ENCODE measurements around the gene STRADB.

DNA sequence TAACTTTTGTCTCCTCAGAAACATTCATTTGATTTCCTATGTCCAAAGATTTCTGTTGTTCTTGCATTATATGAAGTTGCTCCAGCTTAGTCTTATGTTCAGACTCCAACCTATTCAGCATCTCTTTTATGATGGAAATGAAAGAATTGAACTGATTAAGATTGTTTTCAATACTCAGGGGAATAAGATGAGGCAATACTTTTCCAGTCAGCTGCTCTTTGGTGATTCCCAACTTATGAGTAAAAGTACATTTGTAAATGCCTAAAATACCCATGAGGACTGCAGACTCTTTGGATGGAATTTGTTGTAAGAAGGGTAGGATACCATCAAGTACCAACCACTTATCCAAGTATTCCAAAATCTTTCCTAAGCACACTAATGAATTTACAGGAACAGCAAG lies 40.1 kb upstream of the STRADB start:
- TF ChIP-seq, protein P1, sequence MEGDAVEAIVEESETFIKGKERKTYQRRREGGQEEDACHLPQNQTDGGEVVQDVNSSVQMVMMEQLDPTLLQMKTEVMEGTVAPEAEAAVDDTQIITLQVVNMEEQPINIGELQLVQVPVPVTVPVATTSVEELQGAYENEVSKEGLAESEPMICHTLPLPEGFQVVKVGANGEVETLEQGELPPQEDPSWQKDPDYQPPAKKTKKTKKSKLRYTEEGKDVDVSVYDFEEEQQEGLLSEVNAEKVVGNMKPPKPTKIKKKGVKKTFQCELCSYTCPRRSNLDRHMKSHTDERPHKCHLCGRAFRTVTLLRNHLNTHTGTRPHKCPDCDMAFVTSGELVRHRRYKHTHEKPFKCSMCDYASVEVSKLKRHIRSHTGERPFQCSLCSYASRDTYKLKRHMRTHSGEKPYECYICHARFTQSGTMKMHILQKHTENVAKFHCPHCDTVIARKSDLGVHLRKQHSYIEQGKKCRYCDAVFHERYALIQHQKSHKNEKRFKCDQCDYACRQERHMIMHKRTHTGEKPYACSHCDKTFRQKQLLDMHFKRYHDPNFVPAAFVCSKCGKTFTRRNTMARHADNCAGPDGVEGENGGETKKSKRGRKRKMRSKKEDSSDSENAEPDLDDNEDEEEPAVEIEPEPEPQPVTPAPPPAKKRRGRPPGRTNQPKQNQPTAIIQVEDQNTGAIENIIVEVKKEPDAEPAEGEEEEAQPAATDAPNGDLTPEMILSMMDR (IDR thresholded peaks at IDR 0.05; ENCODE audit: poor library complexity, severe bottlenecking): no peak
- TF ChIP-seq, protein P2, sequence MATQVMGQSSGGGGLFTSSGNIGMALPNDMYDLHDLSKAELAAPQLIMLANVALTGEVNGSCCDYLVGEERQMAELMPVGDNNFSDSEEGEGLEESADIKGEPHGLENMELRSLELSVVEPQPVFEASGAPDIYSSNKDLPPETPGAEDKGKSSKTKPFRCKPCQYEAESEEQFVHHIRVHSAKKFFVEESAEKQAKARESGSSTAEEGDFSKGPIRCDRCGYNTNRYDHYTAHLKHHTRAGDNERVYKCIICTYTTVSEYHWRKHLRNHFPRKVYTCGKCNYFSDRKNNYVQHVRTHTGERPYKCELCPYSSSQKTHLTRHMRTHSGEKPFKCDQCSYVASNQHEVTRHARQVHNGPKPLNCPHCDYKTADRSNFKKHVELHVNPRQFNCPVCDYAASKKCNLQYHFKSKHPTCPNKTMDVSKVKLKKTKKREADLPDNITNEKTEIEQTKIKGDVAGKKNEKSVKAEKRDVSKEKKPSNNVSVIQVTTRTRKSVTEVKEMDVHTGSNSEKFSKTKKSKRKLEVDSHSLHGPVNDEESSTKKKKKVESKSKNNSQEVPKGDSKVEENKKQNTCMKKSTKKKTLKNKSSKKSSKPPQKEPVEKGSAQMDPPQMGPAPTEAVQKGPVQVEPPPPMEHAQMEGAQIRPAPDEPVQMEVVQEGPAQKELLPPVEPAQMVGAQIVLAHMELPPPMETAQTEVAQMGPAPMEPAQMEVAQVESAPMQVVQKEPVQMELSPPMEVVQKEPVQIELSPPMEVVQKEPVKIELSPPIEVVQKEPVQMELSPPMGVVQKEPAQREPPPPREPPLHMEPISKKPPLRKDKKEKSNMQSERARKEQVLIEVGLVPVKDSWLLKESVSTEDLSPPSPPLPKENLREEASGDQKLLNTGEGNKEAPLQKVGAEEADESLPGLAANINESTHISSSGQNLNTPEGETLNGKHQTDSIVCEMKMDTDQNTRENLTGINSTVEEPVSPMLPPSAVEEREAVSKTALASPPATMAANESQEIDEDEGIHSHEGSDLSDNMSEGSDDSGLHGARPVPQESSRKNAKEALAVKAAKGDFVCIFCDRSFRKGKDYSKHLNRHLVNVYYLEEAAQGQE (IDR thresholded peaks at IDR 0.05; ENCODE audit: borderline replicate concordance): no peak

Measured in neural cell (in vitro differentiated cells).